ENCODE data around the gene ATE1. TPM values are rescaled to one million over a fixed set of nuclear protein-coding genes. Genes with fewer than 3 reads are reported as not detected.
"Not testable (repeated sequence)": the region's sequence is repeated elsewhere in the genome, so short reads cannot be mapped to it uniquely, and the experiment has no call there.

ATE1 gene
- total and polyA plus RNA-seq, 10 of the 15 experiments (the other 5 are each of a cell fraction or from before 2014, with no cell fraction given) = 4.3 to 22.7 (median 15.9) TPM

DNA sequence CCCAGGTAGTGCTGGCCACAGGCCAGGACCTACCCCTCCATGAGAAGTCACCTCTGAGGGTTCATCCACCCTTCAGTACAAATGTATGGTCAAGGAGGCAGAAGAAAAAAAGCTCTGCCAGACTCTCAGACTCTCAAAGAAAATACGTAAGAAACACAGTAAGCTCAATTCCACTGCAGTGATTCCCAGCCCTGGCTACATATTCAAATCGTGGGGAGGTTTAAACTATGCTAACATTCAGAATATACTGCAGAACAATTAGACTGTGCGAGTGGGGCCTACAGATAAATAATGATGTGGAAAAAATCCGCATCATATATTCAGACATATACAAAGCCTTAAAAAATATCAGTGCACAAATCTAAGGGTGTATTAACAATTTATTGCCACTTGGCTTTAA, 162.6 kb downstream of the ATE1 start (continued):
- TF ChIP-seq SIN3A (IDR thresholded peaks at IDR 0.05; ENCODE audit: low read depth, low read length) = no peak
- TF ChIP-seq, protein P1, sequence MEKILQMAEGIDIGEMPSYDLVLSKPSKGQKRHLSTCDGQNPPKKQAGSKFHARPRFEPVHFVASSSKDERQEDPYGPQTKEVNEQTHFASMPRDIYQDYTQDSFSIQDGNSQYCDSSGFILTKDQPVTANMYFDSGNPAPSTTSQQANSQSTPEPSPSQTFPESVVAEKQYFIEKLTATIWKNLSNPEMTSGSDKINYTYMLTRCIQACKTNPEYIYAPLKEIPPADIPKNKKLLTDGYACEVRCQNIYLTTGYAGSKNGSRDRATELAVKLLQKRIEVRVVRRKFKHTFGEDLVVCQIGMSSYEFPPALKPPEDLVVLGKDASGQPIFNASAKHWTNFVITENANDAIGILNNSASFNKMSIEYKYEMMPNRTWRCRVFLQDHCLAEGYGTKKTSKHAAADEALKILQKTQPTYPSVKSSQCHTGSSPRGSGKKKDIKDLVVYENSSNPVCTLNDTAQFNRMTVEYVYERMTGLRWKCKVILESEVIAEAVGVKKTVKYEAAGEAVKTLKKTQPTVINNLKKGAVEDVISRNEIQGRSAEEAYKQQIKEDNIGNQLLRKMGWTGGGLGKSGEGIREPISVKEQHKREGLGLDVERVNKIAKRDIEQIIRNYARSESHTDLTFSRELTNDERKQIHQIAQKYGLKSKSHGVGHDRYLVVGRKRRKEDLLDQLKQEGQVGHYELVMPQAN (conservative IDR thresholded peaks at IDR 0.05) = no peak
- TF ChIP-seq SMAD1 (IDR thresholded peaks at IDR 0.05; ENCODE audit: low read depth, partially characterized antibody) = no peak
- TF ChIP-seq NFIC (IDR thresholded peaks at IDR 0.05; ENCODE audit: low read depth, low read length) = no peak
- no peak for TF ChIP-seq PAX8 (IDR thresholded peaks at IDR 0.05)
- TF ChIP-seq LARP7 (IDR thresholded peaks at IDR 0.05) = no peak

DNA sequence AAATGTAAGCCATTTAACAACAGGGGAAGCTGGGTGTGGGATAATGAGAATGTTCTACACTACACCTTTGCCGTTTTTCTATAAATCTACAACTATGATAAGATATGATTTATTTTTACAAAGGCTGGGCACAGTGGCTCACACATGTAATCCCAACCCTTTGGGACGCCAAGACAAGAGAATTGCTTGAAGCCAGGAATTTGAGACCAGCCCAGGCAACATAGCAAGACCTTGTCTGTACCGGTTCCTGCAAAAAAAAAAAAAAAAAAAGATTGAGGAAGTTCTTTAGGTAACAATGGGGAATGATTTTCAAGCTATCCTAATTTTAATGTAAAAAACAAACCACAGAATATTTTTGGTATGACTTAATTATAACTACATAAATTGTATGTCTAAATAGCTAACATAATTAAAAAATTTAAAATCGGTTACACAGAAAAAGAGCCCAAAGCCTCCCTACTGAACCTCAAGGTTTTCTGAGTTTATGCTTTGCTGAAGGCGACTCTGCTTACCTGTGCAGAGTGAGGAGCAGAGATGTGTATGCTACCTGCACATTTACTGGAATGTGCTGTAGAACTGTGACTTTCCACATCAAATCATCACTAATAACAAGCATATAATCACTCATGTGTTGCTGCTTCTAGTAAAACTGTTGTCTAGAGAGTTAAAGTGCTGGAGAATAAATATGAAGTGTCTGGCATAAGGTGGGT, 163.4 kb downstream of the ATE1 start:
- FAIRE-seq (no peak), ATAC-seq (no peak), DNase-seq (ENCODE audit: low read depth, low spot score) (no peak)
- 87% methylated on average over 5 of the region's 5 CpGs for WGBS (ENCODE audit: insufficient coverage, insufficient replicate concordance, low lambda C conversion rate, missing lambda C conversion rate)
- intact Hi-C loops (cut with micrococcal nuclease; ENCODE audit: unreplicated experiment) (no loop called here), in situ Hi-C loops (cut with MboI) (no loop called here)
- Histone ChIP-seq H2AFZ (ENCODE audit: control insufficient read depth, low read depth, low read length) (no peak overlapping the region), H3K27me3 (replicated peaks in 1 of 2; ENCODE audit: control insufficient read depth in 2 of 2, insufficient read depth in 2 of 2, low read length in 1 of 2) (no peaks in the 10 kb centered on the region), H3K27ac (ENCODE audit: control insufficient read depth, insufficient read depth) (no peak overlapping the region), H3K4me1 (ENCODE audit: control insufficient read depth, insufficient read depth, low read length) (no peaks in the 10 kb centered on the region), H4K20me1 (ENCODE audit: control insufficient read depth, insufficient read depth) (no peaks in the 10 kb centered on the region), H3K9me3 (replicated peaks; ENCODE audit: control insufficient read depth, insufficient read depth, low read length) (peaks cover 2% of the 10 kb centered on the region; the same call in 1 of the 3 replicates), H3K9ac (ENCODE audit: control insufficient read depth, insufficient read depth, low read length) (no peak overlapping the region), H3K4me3 (no peak overlapping the region), H3K4me2 (ENCODE audit: control insufficient read depth, insufficient read depth) (no peak overlapping the region), H3K36me3 (ENCODE audit: control insufficient read depth in 2 of 2, insufficient read depth in 2 of 2, low read length in 1 of 2) (no peaks in the 10 kb centered on the region), H3K79me2 (ENCODE audit: control insufficient read depth, insufficient read depth, low read length) (no peaks in the 10 kb centered on the region)
- ChIA-PET CTCF (interaction anchor here (0.6 kb wide), 1 partner anchor 59 kb away, joined by 3 read pairs; no protein-coding TSS in a partner anchor), POLR2A (interaction anchor here (0.7 kb wide), 1 partner anchor 117 kb away, joined by 5 read pairs; no protein-coding TSS in a partner anchor), SMC1A (ENCODE audit: uncharacterized antibody, unreplicated experiment) (interaction anchor here (1.0 to 1.9 kb wide), 2 partner anchors 59 to 596 kb away, joined by 4 read pairs; no protein-coding TSS in a partner anchor), RAD21 (ENCODE audit: unreplicated experiment) (no interaction called here)
- TF ChIP-seq, protein P2, sequence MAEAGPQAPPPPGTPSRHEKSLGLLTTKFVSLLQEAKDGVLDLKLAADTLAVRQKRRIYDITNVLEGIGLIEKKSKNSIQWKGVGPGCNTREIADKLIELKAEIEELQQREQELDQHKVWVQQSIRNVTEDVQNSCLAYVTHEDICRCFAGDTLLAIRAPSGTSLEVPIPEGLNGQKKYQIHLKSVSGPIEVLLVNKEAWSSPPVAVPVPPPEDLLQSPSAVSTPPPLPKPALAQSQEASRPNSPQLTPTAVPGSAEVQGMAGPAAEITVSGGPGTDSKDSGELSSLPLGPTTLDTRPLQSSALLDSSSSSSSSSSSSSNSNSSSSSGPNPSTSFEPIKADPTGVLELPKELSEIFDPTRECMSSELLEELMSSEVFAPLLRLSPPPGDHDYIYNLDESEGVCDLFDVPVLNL (IDR thresholded peaks at IDR 0.05; ENCODE audit: low read depth, low read length) = no peak
- TF ChIP-seq, protein P3, sequence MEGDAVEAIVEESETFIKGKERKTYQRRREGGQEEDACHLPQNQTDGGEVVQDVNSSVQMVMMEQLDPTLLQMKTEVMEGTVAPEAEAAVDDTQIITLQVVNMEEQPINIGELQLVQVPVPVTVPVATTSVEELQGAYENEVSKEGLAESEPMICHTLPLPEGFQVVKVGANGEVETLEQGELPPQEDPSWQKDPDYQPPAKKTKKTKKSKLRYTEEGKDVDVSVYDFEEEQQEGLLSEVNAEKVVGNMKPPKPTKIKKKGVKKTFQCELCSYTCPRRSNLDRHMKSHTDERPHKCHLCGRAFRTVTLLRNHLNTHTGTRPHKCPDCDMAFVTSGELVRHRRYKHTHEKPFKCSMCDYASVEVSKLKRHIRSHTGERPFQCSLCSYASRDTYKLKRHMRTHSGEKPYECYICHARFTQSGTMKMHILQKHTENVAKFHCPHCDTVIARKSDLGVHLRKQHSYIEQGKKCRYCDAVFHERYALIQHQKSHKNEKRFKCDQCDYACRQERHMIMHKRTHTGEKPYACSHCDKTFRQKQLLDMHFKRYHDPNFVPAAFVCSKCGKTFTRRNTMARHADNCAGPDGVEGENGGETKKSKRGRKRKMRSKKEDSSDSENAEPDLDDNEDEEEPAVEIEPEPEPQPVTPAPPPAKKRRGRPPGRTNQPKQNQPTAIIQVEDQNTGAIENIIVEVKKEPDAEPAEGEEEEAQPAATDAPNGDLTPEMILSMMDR (IDR thresholded peaks at IDR 0.05 in 2 of 3, conservative IDR thresholded peaks at IDR 0.05 in 1 of 3; ENCODE audit: control insufficient read depth in 2 of 3, extremely low read depth in 1 of 3, insufficient read depth in 1 of 3, low read depth in 3 of 3, low read length in 3 of 3) = no peak
- no TSS peak for BruUV-seq (replicated peaks)

DNA sequence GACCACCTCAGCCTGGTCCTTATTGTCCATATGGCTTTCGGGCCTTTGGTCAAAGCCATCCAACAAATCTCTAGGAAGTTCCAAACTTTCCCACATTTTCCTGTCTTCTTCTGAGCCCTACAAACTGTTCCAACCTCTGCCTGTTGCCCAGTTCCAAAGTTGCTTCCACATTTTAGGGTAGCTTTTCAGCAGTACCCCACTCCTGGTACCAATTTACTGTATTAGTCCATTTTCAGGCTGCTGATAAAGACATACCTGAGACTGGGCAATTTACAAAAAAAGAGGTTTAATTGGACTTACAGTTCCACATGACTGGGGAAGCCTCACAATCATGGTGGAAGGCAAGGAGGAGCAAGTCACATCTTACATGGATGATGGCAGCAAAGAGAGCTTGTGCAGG, 170.6 kb downstream of the ATE1 start:
- BruUV-seq (replicated peaks); H3K4me1 ChIP-seq (ENCODE audit: control insufficient read depth, insufficient read depth, low read length); H3K36me3 ChIP-seq (ENCODE audit: control insufficient read depth in 2 of 2, insufficient read depth in 2 of 2, low read length in 1 of 2); in situ Hi-C loops (cut with MboI); DNase-seq (ENCODE audit: low read depth, low spot score); H4K20me1 ChIP-seq (ENCODE audit: control insufficient read depth, insufficient read depth); H2AFZ ChIP-seq (ENCODE audit: control insufficient read depth, low read depth, low read length); H3K4me2 ChIP-seq (ENCODE audit: control insufficient read depth, insufficient read depth); ATAC-seq; H3K27ac ChIP-seq (ENCODE audit: control insufficient read depth, insufficient read depth); RAD21 ChIA-PET (ENCODE audit: unreplicated experiment); FAIRE-seq; H3K27me3 ChIP-seq (replicated peaks in 1 of 2; ENCODE audit: control insufficient read depth in 2 of 2, insufficient read depth in 2 of 2, low read length in 1 of 2); H3K4me3 ChIP-seq; POLR2A ChIA-PET; intact Hi-C loops (cut with micrococcal nuclease; ENCODE audit: unreplicated experiment); H3K79me2 ChIP-seq (ENCODE audit: control insufficient read depth, insufficient read depth, low read length); H3K9ac ChIP-seq (ENCODE audit: control insufficient read depth, insufficient read depth, low read length): not testable (repeated sequence)
- ChIA-PET CTCF (interaction anchor here (1.2 kb wide), 1 partner anchor 23 kb away, joined by 3 read pairs; no protein-coding TSS in a partner anchor), SMC1A (ENCODE audit: uncharacterized antibody, unreplicated experiment) (interaction anchor here (0.8 to 1.4 kb wide), 2 partner anchors 12 to 19 kb away, joined by 3 read pairs; no protein-coding TSS in a partner anchor)
- 100% methylated on average over 1 of the region's 1 CpG for whole genome bisulfite sequencing (ENCODE audit: insufficient coverage, insufficient replicate concordance, low lambda C conversion rate, missing lambda C conversion rate)
- H3K9me3 ChIP-seq (replicated peaks; ENCODE audit: control insufficient read depth, insufficient read depth, low read length) = peaks cover 17% of the 10 kb centered on the region; the same call in 2 of the 3 replicates

Data from GM12878 (cell line).